WTC11 (cell line): ENCODE data around the gene CLIP3.

Experiments
- CTCF ChIP-seq: fragments of 200-600 bp; IDR thresholded peaks from 2 replicates; pipeline ENCODE4 v1.8.0; 2022; ENCODE audit warnings: antibody characterized with exemption
- FOXJ3 ChIP-seq: sonication (generic); formaldehyde crosslinking; IDR thresholded peaks from 2 replicates; pipeline ENCODE4 v1.9.0; 2021; ENCODE audit warnings: missing genetic modification reagents, mild to moderate bottlenecking, borderline replicate concordance
- FOXK1 ChIP-seq: sonication (generic); formaldehyde crosslinking; IDR thresholded peaks from 2 replicates; pipeline ENCODE4 v1.8.0; 2022; ENCODE audit warnings: mild to moderate bottlenecking, moderate library complexity, missing genetic modification reagents
- NFYB ChIP-seq: sonication (generic); formaldehyde crosslinking; conservative IDR thresholded peaks from 2 replicates; pipeline ENCODE4 v1.8.0; 2022; ENCODE audit warnings: low read depth, missing genetic modification reagents
- TEAD4 ChIP-seq: sonication (generic); formaldehyde crosslinking; IDR thresholded peaks from 2 replicates; pipeline ENCODE4 v1.8.0; 2022; ENCODE audit warnings: mild to moderate bottlenecking, missing genetic modification reagents
- ZNF263 ChIP-seq: sonication (generic); formaldehyde crosslinking; IDR thresholded peaks from 2 replicates; pipeline ENCODE4 v1.8.1; 2022; ENCODE audit warnings: low read depth, mild to moderate bottlenecking, moderate library complexity, missing genetic modification reagents
- TF ChIP-seq, protein P1 (sequence below): sonication (generic); formaldehyde crosslinking; IDR thresholded peaks from 2 replicates; pipeline ENCODE4 v1.8.0; 2022; ENCODE audit warnings: mild to moderate bottlenecking, missing genetic modification reagents

DNA sequence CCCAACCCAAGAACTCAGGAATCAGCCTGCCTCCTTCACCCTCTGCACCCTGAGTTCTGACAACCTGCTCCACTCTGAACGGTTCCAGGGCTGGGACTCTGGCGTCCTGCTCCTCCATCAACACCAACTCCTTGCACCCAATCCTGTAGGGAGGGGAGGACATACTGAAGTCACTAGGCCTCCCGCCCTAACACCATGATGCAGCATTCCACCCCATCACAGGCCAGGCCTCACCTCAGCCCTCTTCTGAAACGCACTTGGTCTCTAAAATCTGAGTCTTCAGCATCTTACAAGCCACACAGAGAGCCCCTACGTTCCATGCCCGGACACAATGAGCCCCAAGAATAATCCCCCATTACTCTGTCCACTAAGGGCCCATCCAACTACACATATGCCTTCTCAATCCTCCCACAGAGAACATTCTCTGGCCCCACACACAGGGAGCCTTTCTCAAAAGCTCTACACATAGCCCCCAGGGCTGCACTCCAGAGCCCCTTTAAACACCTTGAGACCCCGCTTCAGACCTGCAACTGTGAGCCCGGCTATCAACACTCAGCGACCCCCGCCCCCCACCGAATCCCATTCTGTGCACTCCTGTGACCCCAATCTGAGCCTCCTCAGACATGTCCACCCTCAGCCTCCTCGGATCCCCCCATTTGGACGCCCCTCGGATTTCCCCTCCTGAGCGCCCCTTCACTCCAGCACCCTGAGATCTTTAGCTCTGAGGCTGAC is 19.2 kb downstream of the CLIP3 start:
- TF ChIP-seq CTCF: no peak
- TF ChIP-seq, protein P1, sequence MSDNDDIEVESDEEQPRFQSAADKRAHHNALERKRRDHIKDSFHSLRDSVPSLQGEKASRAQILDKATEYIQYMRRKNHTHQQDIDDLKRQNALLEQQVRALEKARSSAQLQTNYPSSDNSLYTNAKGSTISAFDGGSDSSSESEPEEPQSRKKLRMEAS (CRISPR knock-in tag): no peak
- no peak for TF ChIP-seq NFYB
- no peak for TF ChIP-seq ZNF263 (CRISPR knock-in tag)
- no peak for TF ChIP-seq TEAD4 (CRISPR knock-in tag)
- TF ChIP-seq FOXK1: no peak
- TF ChIP-seq FOXJ3 (CRISPR knock-in tag): no peak
